Stomach (tissue), 4 donors: Measurements from ENCODE around the gene SVOPL.

Experiments used
- CTCF ChIP-seq, 7 experiments: fragments of 450-650 bp in 4 of 7; fragments of 200-600 bp in 3 of 7; sonication (generic) in 3 of 7; IDR thresholded peaks; one replicate each; pipeline ENCODE4 v1.5.1; 2016 to 2019; ENCODE audit warnings: antibody characterized with exemption in 7 of 7, control low read depth in 2 of 7, mild to moderate bottlenecking in 1 of 7
- EP300 ChIP-seq: sonication (generic); formaldehyde crosslinking; IDR thresholded peaks from one replicate; pipeline ENCODE4 v1.6.1; 2017; ENCODE audit warnings: antibody characterized with exemption
- POLR2A ChIP-seq, 4 donors: fragments of 450-650 bp; IDR thresholded peaks; one replicate each; pipeline ENCODE4 v1.6.1; 2016; ENCODE audit warnings: antibody characterized with exemption in 4 of 4, control low read depth in 2 of 4, mild to moderate bottlenecking in 1 of 4, moderate library complexity in 1 of 4
- POLR2AphosphoS5 ChIP-seq, 3 donors: sonication (generic); formaldehyde crosslinking; IDR thresholded peaks; one replicate each; pipeline ENCODE4 v1.6.1; 2016; ENCODE audit warnings: antibody characterized with exemption in 3 of 3

- TF ChIP-seq CTCF (IDR thresholded peaks at IDR 0.05) (no peak), POLR2A (IDR thresholded peaks at IDR 0.05) (no peak), POLR2AphosphoS5 (IDR thresholded peaks at IDR 0.05) (no peak), EP300 (no peak)
These were observed 11.5 kb upstream of the SVOPL start for GRCh38 chr7:138712652-138713051.
